GM12875 (cell line): Measurements from ENCODE around the gene SACS.

Source experiments
- H3K4me3 ChIP-seq: one replicate; pipeline ENCODE4 v1.5.1; 2011; ENCODE audit warnings: low read depth, low read length, control low read depth
- CTCF ChIP-seq: IDR thresholded peaks from 2 replicates; pipeline ENCODE4 v1.5.1; 2011; ENCODE audit warnings: low read depth, mild to moderate bottlenecking, control low read depth, inconsistent platforms, low read length, moderate library complexity, borderline replicate concordance; ENCODE audit not compliant: insufficient read depth

The SACS gene

GRCh38 chr13:23463661-23464060, 30.2 kb upstream of the SACS start:
- no peak overlapping the region for H3K4me3 ChIP-seq
- TF ChIP-seq CTCF = no peak

GRCh38 chr13:23462815-23463559, 29.5 kb upstream of the SACS start:
- TF ChIP-seq CTCF = no peak
- no peak overlapping the region for H3K4me3 ChIP-seq

GRCh38 chr13:23461544-23461943, 28.0 kb upstream of the SACS start:
- no peak overlapping the region for H3K4me3 ChIP-seq
- no peak for TF ChIP-seq CTCF

- TF ChIP-seq CTCF = no peak
- no peak overlapping the region for H3K4me3 ChIP-seq
These were observed 27.4 kb upstream of the SACS start for GRCh38 chr13:23460921-23461320.

GRCh38 chr13:23460309-23460708, 26.8 kb upstream of the SACS start:
- no peak overlapping the region for H3K4me3 ChIP-seq
- TF ChIP-seq CTCF = no peak

GRCh38 chr13:23458989-23459388, 25.5 kb upstream of the SACS start:
- no peak for TF ChIP-seq CTCF
- H3K4me3 ChIP-seq = no peak overlapping the region

- H3K4me3 ChIP-seq = no peak overlapping the region
- TF ChIP-seq CTCF = no peak
These were observed 23.1 kb upstream of the SACS start for GRCh38 chr13:23456437-23457210.
